GM23338 (cell line): Measurements from ENCODE around the gene MACROD1. TPM values are rescaled to one million over a fixed set of nuclear protein-coding genes. Genes with fewer than 3 reads are reported as not detected.

ENCODE experiments used
- ATAC-seq: fragments of 200-7000 bp; cut with Tn5 transposase; 3 replicates; pipeline ENCODE4 v1.9.1; 2020
- DNase-seq: peaks from one replicate; pipeline ENCODE4 v3.0.0-alpha.2; 2015; ENCODE audit warnings: low spot score
- H2AFZ ChIP-seq: fragments of 200-600 bp; sonication (generic); 2 replicates; pipeline ENCODE4 v1.8.0; 2016; ENCODE audit warnings: antibody characterized with exemption, mild to moderate bottlenecking, moderate library complexity
- H3F3A ChIP-seq: fragments of 200-600 bp; sonication (generic); replicated peaks from 2 replicates; pipeline ENCODE4 v1.8.0; 2017; ENCODE audit warnings: antibody characterized with exemption, mixed run types, low read depth
- H3K27ac ChIP-seq: fragments of 200-600 bp; sonication (generic); 2 replicates; pipeline ENCODE4 v1.6.1; 2016; ENCODE audit warnings: low read depth
- H3K27me3 ChIP-seq: fragments of 200-600 bp; sonication (generic); 2 replicates; pipeline ENCODE4 v1.8.0; 2016; ENCODE audit warnings: mild to moderate bottlenecking, mixed run types, moderate library complexity; ENCODE audit not compliant: insufficient read depth
- H3K36me3 ChIP-seq: fragments of 200-600 bp; sonication (generic); 2 replicates; pipeline ENCODE4 v1.8.0; 2016; ENCODE audit warnings: mild to moderate bottlenecking; ENCODE audit not compliant: insufficient read depth
- H3K4me1 ChIP-seq: fragments of 200-600 bp; sonication (generic); 2 replicates; pipeline ENCODE4 v1.8.0; 2016; ENCODE audit warnings: mild to moderate bottlenecking, moderate library complexity; ENCODE audit not compliant: insufficient read depth
- H3K4me2 ChIP-seq: fragments of 200-600 bp; sonication (generic); 2 replicates; pipeline ENCODE4 v1.7.1; 2017; ENCODE audit warnings: mixed run types
- H3K4me3 ChIP-seq: fragments of 200-600 bp; sonication (generic); 2 replicates; pipeline ENCODE4 v1.6.1; 2016; ENCODE audit warnings: mixed run types
- H3K79me2 ChIP-seq: fragments of 200-600 bp; sonication (generic); replicated peaks from 2 replicates; pipeline ENCODE4 v1.8.0; 2017; ENCODE audit warnings: mild to moderate bottlenecking; ENCODE audit not compliant: insufficient read depth
- H3K9me2 ChIP-seq: fragments of 200-600 bp; sonication (generic); 2 replicates; pipeline ENCODE4 v1.8.0; 2017; ENCODE audit not compliant: insufficient read depth
- H4K20me1 ChIP-seq: fragments of 200-600 bp; sonication (generic); replicated peaks from 2 replicates; pipeline ENCODE4 v1.8.0; 2017; ENCODE audit warnings: mild to moderate bottlenecking; ENCODE audit not compliant: insufficient read depth
- H3K27ac Mint-ChIP-seq: 2 replicates; pipeline ENCODE4 v1.8.0; 2020; ENCODE audit warnings: inconsistent platforms, mild to moderate bottlenecking, moderate library complexity, mixed read lengths
- H3K27me3 Mint-ChIP-seq: 3 replicates; pipeline ENCODE4 v1.8.0; 2022; ENCODE audit warnings: low read depth, mild to moderate bottlenecking, moderate library complexity, mixed read lengths, inconsistent platforms; ENCODE audit not compliant: insufficient read depth, poor library complexity
- H3K36me3 Mint-ChIP-seq: 3 replicates; pipeline ENCODE4 v1.8.0; 2021; ENCODE audit warnings: low read depth, mild to moderate bottlenecking, inconsistent platforms, moderate library complexity, mixed read lengths
- H3K4me1 Mint-ChIP-seq: 3 replicates; pipeline ENCODE4 v1.8.0; 2020; ENCODE audit warnings: mild to moderate bottlenecking, inconsistent platforms, mixed read lengths
- H3K4me3 Mint-ChIP-seq: 3 replicates; pipeline ENCODE4 v1.8.0; 2021; ENCODE audit warnings: moderate library complexity, mild to moderate bottlenecking, inconsistent platforms, mixed read lengths
- H3K9me3 Mint-ChIP-seq: 3 replicates; pipeline ENCODE4 v1.8.0; 2020; ENCODE audit warnings: moderate library complexity, mild to moderate bottlenecking, inconsistent platforms, mixed read lengths
- CTCF ChIP-seq, 2 experiments: fragments of 200-600 bp in 1 of 2; sonication (generic) in 1 of 2; conservative IDR thresholded peaks; 2 replicates each; pipeline versions ENCODE4 v1.5.1 to v1.6.1; 2016 to 2017; ENCODE audit warnings: antibody characterized with exemption in 2 of 2, low read depth in 2 of 2, mild to moderate bottlenecking in 2 of 2, moderate library complexity in 1 of 2
- ETS1 ChIP-seq: IDR thresholded peaks from 2 replicates; pipeline ENCODE4 v1.6.1; 2016; ENCODE audit warnings: antibody characterized with exemption
- EZH2 ChIP-seq: fragments of 200-600 bp; sonication (generic); IDR thresholded peaks from one replicate; pipeline ENCODE4 v1.8.0; 2017; ENCODE audit warnings: antibody characterized with exemption, mild to moderate bottlenecking, low read depth; ENCODE audit not compliant: unreplicated experiment
- EZH2phosphoT487 ChIP-seq: fragments of 200-600 bp; sonication (generic); IDR thresholded peaks from one replicate; pipeline ENCODE4 v1.8.1; 2018; ENCODE audit warnings: antibody characterized with exemption; ENCODE audit not compliant: unreplicated experiment
- JUNB ChIP-seq: IDR thresholded peaks from one replicate; pipeline ENCODE4 v1.6.1; 2016; ENCODE audit warnings: antibody characterized with exemption; ENCODE audit not compliant: unreplicated experiment
- STAT1 ChIP-seq: IDR thresholded peaks from one replicate; pipeline ENCODE4 v1.6.1; 2016; ENCODE audit warnings: antibody characterized with exemption; ENCODE audit not compliant: unreplicated experiment
- ZNF114 ChIP-seq: fragments of 250-450 bp; sonication (Bioruptor Pico); IDR thresholded peaks from 2 replicates; pipeline ENCODE4 v1.5.0; 2020; ENCODE audit warnings: mild to moderate bottlenecking, moderate library complexity
- ZNF462 ChIP-seq: fragments of 250-450 bp; sonication (Bioruptor Pico); IDR thresholded peaks from 2 replicates; pipeline ENCODE4 v1.5.0; 2020; ENCODE audit warnings: mild to moderate bottlenecking, moderate library complexity
- polyA plus RNA-seq: library from polyadenylated mRNA; unstranded; fragments of >200 nt; fragmentation: Nextera tagmentation; extraction: Ambion mirVana; gene quantifications from 2 replicates; pipeline ENCODE4 v1.2.1, GENCODE V29; 2016
- total RNA-seq: library from RNA; depleted of rRNA; stranded (reverse); fragments of >200 nt; shearing (Covaris generic); gene quantifications from 2 replicates; pipeline ENCODE4 v1.2.3, GENCODE V29; 2014

MACROD1 gene
- total and polyA plus RNA-seq, 2 experiments from 2014 or later = 33.0 to 51.6 TPM

GRCh38 chr11:64204464-64204989 is 38.6 kb upstream of the MACROD1 start:
- no peak overlapping the region for H2AFZ ChIP-seq
- H3K27me3 Mint-ChIP-seq = peaks cover 16% of the 10 kb centered on the region
- peaks cover 45% of the 10 kb centered on the region for H3K36me3 ChIP-seq
- TF ChIP-seq ZNF462 (CRISPR knock-in tag) = no peak
- peak; percentile 83 to 92 for TF ChIP-seq CTCF (conservative IDR thresholded peaks at IDR 0.05; ENCODE audit: low read depth in 2 of 2)
- H3K79me2 ChIP-seq = 0 out of 2 replicates have a peak, but pooled peaks cover 6% of the 10 kb centered on the region
- no peak overlapping the region for H3K27ac ChIP-seq
- DNase-seq = peak; percentile 93
- H3K4me1 Mint-ChIP-seq = peaks cover 18% of the 10 kb centered on the region
- H3K27me3 ChIP-seq = no peaks in the 10 kb centered on the region
- peaks cover 64% of the 10 kb centered on the region for H3K36me3 Mint-ChIP-seq
- H3F3A ChIP-seq = peaks cover 46% of the 10 kb centered on the region
- ATAC-seq = peak; percentile 85
- no peaks in the 10 kb centered on the region for H3K9me3 Mint-ChIP-seq
- no peak overlapping the region for H3K4me2 ChIP-seq
- no peaks in the 10 kb centered on the region; the same call in 1 of the 2 replicates for H3K4me1 ChIP-seq
- H3K4me3 Mint-ChIP-seq = no peak overlapping the region
- peak overlapping the region; percentile 67 for H3K27ac Mint-ChIP-seq
- no peak overlapping the region for H3K4me3 ChIP-seq
- no peaks in the 10 kb centered on the region for H3K9me2 ChIP-seq
- H4K20me1 ChIP-seq = peaks cover 31% of the 10 kb centered on the region

- ATAC-seq (no peak), DNase-seq (no peak)
- Mint-ChIP-seq H3K36me3 (peaks cover 69% of the 10 kb centered on the region), H3K27me3 (peaks cover 14% of the 10 kb centered on the region), H3K9me3 (no peaks in the 10 kb centered on the region), H3K4me1 (peaks cover 18% of the 10 kb centered on the region), H3K27ac (peak overlapping the region; percentile 49; the same call in 1 of the 2 replicates), H3K4me3 (no peak overlapping the region)
- Histone ChIP-seq H3K9me2 (no peaks in the 10 kb centered on the region), H2AFZ (no peak overlapping the region), H3K27ac (no peak overlapping the region), H3K79me2 (0 out of 2 replicates have a peak, but pooled peaks cover 6% of the 10 kb centered on the region), H3K4me3 (no peak overlapping the region), H3K4me1 (no peaks in the 10 kb centered on the region; the same call in 1 of the 2 replicates), H3K36me3 (peaks cover 49% of the 10 kb centered on the region), H4K20me1 (peaks cover 33% of the 10 kb centered on the region), H3K4me2 (no peak overlapping the region), H3F3A (peaks cover 47% of the 10 kb centered on the region), H3K27me3 (no peaks in the 10 kb centered on the region)
- TF ChIP-seq EZH2phosphoT487 = no peak
- no peak for TF ChIP-seq ZNF114 (CRISPR knock-in tag)
- no peak for TF ChIP-seq STAT1
- TF ChIP-seq JUNB = no peak
- TF ChIP-seq EZH2 = no peak
- no peak for TF ChIP-seq CTCF (conservative IDR thresholded peaks at IDR 0.05; ENCODE audit: low read depth in 2 of 2)
- TF ChIP-seq ETS1 = no peak
These were observed 38.1 kb upstream of the MACROD1 start for GRCh38 chr11:64204080-64204440.
